ENCODE results near the gene SVEP1.

SVEP1 gene

GRCh38 chr9:110512817-110513216 lies 66.7 kb downstream of the SVEP1 start:
- DNase-seq (no peak), ATAC-seq (ENCODE audit: insufficient read depth, low read depth) (no peak)
- H3K4me1 ChIP-seq (ENCODE audit: insufficient read depth, low read length) = no peaks in the 10 kb centered on the region
- no peak for TF ChIP-seq EZH2 (IDR thresholded peaks at IDR 0.05; ENCODE audit: borderline replicate concordance, low read depth, low read length, severe bottlenecking)
- no peak for TF ChIP-seq CTCF (IDR thresholded peaks at IDR 0.05; ENCODE audit: borderline replicate concordance, extremely low read depth, low read length, poor library complexity, severe bottlenecking)
- no peak overlapping the region for H3K4me3 ChIP-seq (ENCODE audit: low read depth in 1 of 2, low read length in 2 of 2)
- H3K4me2 ChIP-seq (ENCODE audit: insufficient read depth, low read length) = no peak overlapping the region
- H3K27me3 ChIP-seq (ENCODE audit: insufficient read depth, low read length, poor library complexity) = no peaks in the 10 kb centered on the region
- H4K20me1 ChIP-seq (ENCODE audit: insufficient read depth, low read length) = no peaks in the 10 kb centered on the region
- H3K36me3 ChIP-seq (ENCODE audit: insufficient read depth, low read length) = no peaks in the 10 kb centered on the region
- H3K9me3 ChIP-seq (ENCODE audit: insufficient read depth, low read length, severe bottlenecking) = no peaks in the 10 kb centered on the region
- H3K9ac ChIP-seq (ENCODE audit: low read depth, low read length) = no peak overlapping the region
- no peaks in the 10 kb centered on the region for H3K79me2 ChIP-seq (ENCODE audit: insufficient read depth, low read length)
- H3K27ac ChIP-seq (ENCODE audit: low read length) = no peak overlapping the region
- H2AFZ ChIP-seq (ENCODE audit: low read depth, low read length) = no peak overlapping the region

GRCh38 chr9:110509792-110510191 lies 69.7 kb downstream of the SVEP1 start:
- H2AFZ ChIP-seq (ENCODE audit: low read depth, low read length) = no peak overlapping the region
- H3K27ac ChIP-seq (ENCODE audit: low read length) = no peak overlapping the region
- no peaks in the 10 kb centered on the region for H3K4me1 ChIP-seq (ENCODE audit: insufficient read depth, low read length)
- no peaks in the 10 kb centered on the region for H3K27me3 ChIP-seq (ENCODE audit: insufficient read depth, low read length, poor library complexity)
- H3K4me3 ChIP-seq (ENCODE audit: low read depth in 1 of 2, low read length in 2 of 2) = no peak overlapping the region
- DNase-seq (no peak), ATAC-seq (ENCODE audit: insufficient read depth, low read depth) (no peak)
- H3K9ac ChIP-seq (ENCODE audit: low read depth, low read length) = no peak overlapping the region
- no peaks in the 10 kb centered on the region for H4K20me1 ChIP-seq (ENCODE audit: insufficient read depth, low read length)
- H3K9me3 ChIP-seq (ENCODE audit: insufficient read depth, low read length, severe bottlenecking) = no peaks in the 10 kb centered on the region
- TF ChIP-seq EZH2 (IDR thresholded peaks at IDR 0.05; ENCODE audit: borderline replicate concordance, low read depth, low read length, severe bottlenecking) = no peak
- TF ChIP-seq CTCF (IDR thresholded peaks at IDR 0.05; ENCODE audit: borderline replicate concordance, extremely low read depth, low read length, poor library complexity, severe bottlenecking) = no peak
- H3K4me2 ChIP-seq (ENCODE audit: insufficient read depth, low read length) = no peak overlapping the region
- H3K36me3 ChIP-seq (ENCODE audit: insufficient read depth, low read length) = no peaks in the 10 kb centered on the region
- no peaks in the 10 kb centered on the region for H3K79me2 ChIP-seq (ENCODE audit: insufficient read depth, low read length)

- Histone ChIP-seq H3K4me2 (ENCODE audit: insufficient read depth, low read length) (no peak overlapping the region), H3K4me1 (ENCODE audit: insufficient read depth, low read length) (no peaks in the 10 kb centered on the region), H2AFZ (ENCODE audit: low read depth, low read length) (no peak overlapping the region), H3K27ac (ENCODE audit: low read length) (no peak overlapping the region), H3K79me2 (ENCODE audit: insufficient read depth, low read length) (no peaks in the 10 kb centered on the region), H3K4me3 (ENCODE audit: low read depth in 1 of 2, low read length in 2 of 2) (no peak overlapping the region), H3K27me3 (ENCODE audit: insufficient read depth, low read length, poor library complexity) (no peaks in the 10 kb centered on the region), H3K9ac (ENCODE audit: low read depth, low read length) (no peak overlapping the region), H3K9me3 (ENCODE audit: insufficient read depth, low read length, severe bottlenecking) (no peaks in the 10 kb centered on the region), H4K20me1 (ENCODE audit: insufficient read depth, low read length) (no peaks in the 10 kb centered on the region), H3K36me3 (ENCODE audit: insufficient read depth, low read length) (no peaks in the 10 kb centered on the region)
- no peak for TF ChIP-seq EZH2 (IDR thresholded peaks at IDR 0.05; ENCODE audit: borderline replicate concordance, low read depth, low read length, severe bottlenecking)
- no peak for TF ChIP-seq CTCF (IDR thresholded peaks at IDR 0.05; ENCODE audit: borderline replicate concordance, extremely low read depth, low read length, poor library complexity, severe bottlenecking)
- DNase-seq (no peak), ATAC-seq (ENCODE audit: insufficient read depth, low read depth) (no peak)
These were observed 76.7 kb downstream of the SVEP1 start for GRCh38 chr9:110502842-110503241.

GRCh38 chr9:110499608-110500007 lies 79.9 kb downstream of the SVEP1 start:
- Histone ChIP-seq H3K9ac (ENCODE audit: low read depth, low read length) (no peak overlapping the region), H2AFZ (ENCODE audit: low read depth, low read length) (no peak overlapping the region), H3K9me3 (ENCODE audit: insufficient read depth, low read length, severe bottlenecking) (no peaks in the 10 kb centered on the region), H3K27me3 (ENCODE audit: insufficient read depth, low read length, poor library complexity) (no peaks in the 10 kb centered on the region), H3K27ac (ENCODE audit: low read length) (no peak overlapping the region), H3K79me2 (ENCODE audit: insufficient read depth, low read length) (no peaks in the 10 kb centered on the region), H3K4me3 (ENCODE audit: low read depth in 1 of 2, low read length in 2 of 2) (no peak overlapping the region), H3K4me2 (ENCODE audit: insufficient read depth, low read length) (no peak overlapping the region), H4K20me1 (ENCODE audit: insufficient read depth, low read length) (no peaks in the 10 kb centered on the region), H3K4me1 (ENCODE audit: insufficient read depth, low read length) (no peaks in the 10 kb centered on the region), H3K36me3 (ENCODE audit: insufficient read depth, low read length) (no peaks in the 10 kb centered on the region)
- ATAC-seq (ENCODE audit: insufficient read depth, low read depth) = no peak
- no peak for TF ChIP-seq EZH2 (IDR thresholded peaks at IDR 0.05; ENCODE audit: borderline replicate concordance, low read depth, low read length, severe bottlenecking)
- TF ChIP-seq CTCF (IDR thresholded peaks at IDR 0.05; ENCODE audit: borderline replicate concordance, extremely low read depth, low read length, poor library complexity, severe bottlenecking) = no peak
- no peak for DNase-seq
